GM12864 (cell line): Measurements from ENCODE around the gene NELFE.

Experiments
- DNase-seq: peaks from one replicate; pipeline ENCODE4 v3.0.0-alpha.2; 2011; ENCODE audit warnings: low read depth
- H3K4me3 ChIP-seq: 2 replicates; pipeline ENCODE4 v1.5.1; 2011; ENCODE audit warnings: mild to moderate bottlenecking, low read depth, low read length, control low read depth
- CTCF ChIP-seq: IDR thresholded peaks from 2 replicates; pipeline ENCODE4 v1.5.1; 2011; ENCODE audit warnings: low read depth, mild to moderate bottlenecking, moderate library complexity, low read length, control low read depth, inconsistent platforms; ENCODE audit errors: missing control alignments

The NELFE gene

GRCh38 chr6:31954511-31954910 is 4.3 kb downstream of the NELFE start:
- DNase-seq = no peak
- no peak for TF ChIP-seq CTCF
- no peak overlapping the region for H3K4me3 ChIP-seq

DNA sequence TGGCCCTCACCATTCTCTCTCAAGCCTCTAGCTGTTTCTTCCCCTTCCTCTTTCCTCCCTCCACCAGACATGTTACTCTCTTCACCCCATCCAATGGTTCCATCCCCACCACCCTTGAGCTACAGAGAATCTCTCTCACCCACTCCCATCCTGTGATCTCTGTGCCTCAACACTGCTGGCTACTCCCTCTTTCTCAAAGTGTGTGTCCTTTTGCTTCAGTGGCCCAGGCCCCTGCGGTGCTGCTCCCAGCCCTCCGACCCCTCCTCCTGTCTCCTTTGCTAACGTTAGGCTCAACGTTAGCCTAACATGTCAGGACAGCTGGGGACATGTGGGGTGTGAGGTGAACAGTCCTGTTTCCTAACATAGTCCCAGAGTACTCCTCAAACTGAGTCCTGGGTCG is 5.9 kb downstream of the NELFE start:
- no peak overlapping the region for H3K4me3 ChIP-seq
- no peak for DNase-seq
- TF ChIP-seq CTCF = no peak

- DNase-seq = no peak
- no peak overlapping the region for H3K4me3 ChIP-seq
- peak; percentile 41 for TF ChIP-seq CTCF
These were observed 6.5 kb downstream of the NELFE start for GRCh38 chr6:31952140-31952805.

DNA sequence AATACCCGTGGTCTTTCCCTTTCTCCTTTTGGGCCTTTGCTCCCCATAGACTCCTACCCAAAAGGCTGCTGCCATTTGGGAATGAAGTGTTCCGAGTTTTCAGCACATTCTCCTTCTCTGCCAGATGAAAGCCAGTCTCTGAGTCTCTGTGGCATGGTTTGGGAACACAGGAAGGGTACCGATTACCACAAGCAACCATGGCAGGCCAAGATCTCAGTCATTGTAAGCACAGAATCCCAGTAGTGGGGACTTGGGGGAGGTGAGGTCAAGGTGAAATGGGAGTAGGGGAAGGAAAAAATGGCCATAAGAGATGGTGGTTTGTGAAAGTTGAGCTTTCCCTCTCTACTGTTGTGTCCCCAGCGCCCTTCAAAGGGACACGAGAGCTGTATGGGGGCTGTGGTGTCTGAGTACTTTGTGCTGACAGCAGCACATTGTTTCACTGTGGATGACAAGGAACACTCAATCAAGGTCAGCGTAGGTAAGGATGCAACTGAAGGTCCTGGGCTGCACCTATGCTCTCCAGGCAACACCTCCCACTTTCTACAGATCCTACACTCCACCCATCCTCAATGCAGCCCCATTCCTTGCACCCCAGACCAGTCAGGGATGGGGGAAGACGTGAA is 8.7 kb downstream of the NELFE start:
- no peak for DNase-seq
- no peak overlapping the region for H3K4me3 ChIP-seq
- TF ChIP-seq CTCF = no peak

GRCh38 chr6:31948753-31949413 is 9.9 kb downstream of the NELFE start:
- DNase-seq = no peak
- H3K4me3 ChIP-seq = no peak overlapping the region
- TF ChIP-seq CTCF = no peak

DNA sequence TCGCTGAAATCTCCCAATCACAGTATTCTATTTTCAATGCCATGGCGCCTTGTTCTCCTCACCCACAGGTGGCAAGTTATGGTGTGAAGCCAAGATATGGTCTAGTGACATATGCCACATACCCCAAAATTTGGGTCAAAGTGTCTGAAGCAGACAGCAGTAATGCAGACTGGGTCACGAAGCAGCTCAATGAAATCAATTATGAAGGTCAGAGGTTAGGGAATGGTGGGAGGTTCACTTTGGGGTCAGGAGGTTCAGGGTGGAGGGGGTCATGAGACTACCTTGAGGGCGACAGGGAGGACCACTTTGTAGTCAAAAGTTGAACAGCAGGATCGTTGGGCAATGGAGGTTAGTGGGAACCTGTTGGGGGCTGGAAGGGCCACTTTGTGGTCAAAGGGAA is 10.5 kb downstream of the NELFE start:
- DNase-seq = no peak
- no peak for TF ChIP-seq CTCF
- H3K4me3 ChIP-seq = no peak overlapping the region
